ENCODE measurements around the gene PPA1. TPM values are rescaled to one million over a fixed set of nuclear protein-coding genes. Genes with fewer than 3 reads are reported as not detected.

The PPA1 gene
- total RNA-seq, 1 experiment from 2014 or later = 234 TPM

Other genes starting within 250 kb of the PPA1 start
- gene MACROH2A2, start 180.6 kb downstream of the PPA1 start, total RNA-seq (2021; ENCODE audit: unreplicated experiment) = 41.4 TPM
- 20.0 TPM for gene AIFM2, start 100.6 kb downstream of the PPA1 start, total RNA-seq (2021; ENCODE audit: unreplicated experiment)
- 13.6 TPM for gene TYSND1, start 86.7 kb downstream of the PPA1 start, total RNA-seq (2021; ENCODE audit: unreplicated experiment)
- gene SAR1A, start 62.9 kb downstream of the PPA1 start, total RNA-seq (2021; ENCODE audit: unreplicated experiment) = 86.9 TPM
- gene NPFFR1, start 50.6 kb upstream of the PPA1 start, total RNA-seq (2021; ENCODE audit: unreplicated experiment) = 0.02 TPM
- gene LRRC20, start 149.2 kb upstream of the PPA1 start, total RNA-seq (2021; ENCODE audit: unreplicated experiment) = 19.5 TPM
- gene EIF4EBP2, start 170.7 kb upstream of the PPA1 start, total RNA-seq (2021; ENCODE audit: unreplicated experiment) = 36.7 TPM
- gene NODAL, start 208.3 kb upstream of the PPA1 start, total RNA-seq (2021; ENCODE audit: unreplicated experiment) = 0.30 TPM
- gene PALD1, start 245.3 kb upstream of the PPA1 start, total RNA-seq (2021; ENCODE audit: unreplicated experiment) = 33.1 TPM

All from HCT116 (cell line).